Tibial artery (tissue), 4 donors: ENCODE measurements around the gene YOD1.

Experiments used
- DNase-seq, 2 donors: peaks; one replicate each; pipeline ENCODE4 v3.0.0-alpha.2; 2019
- H3K27ac ChIP-seq, 2 donors: fragments of 200-600 bp; sonication (generic) in 1 of 2; 1 replicate in 1 of 2; 2 replicates in 1 of 2; pipeline ENCODE4 v1.5.1; 2018 to 2019; ENCODE audit warnings: mild to moderate bottlenecking in 1 of 2
- H3K27me3 ChIP-seq, 2 donors: fragments of 200-600 bp; sonication (generic) in 1 of 2; one replicate each; pipeline versions ENCODE4 v1.5.1 to v1.6.0; 2016 to 2019
- H3K36me3 ChIP-seq, 3 donors: fragments of 200-600 bp; sonication (generic) in 2 of 3; one replicate each; pipeline ENCODE4 v1.5.1; 2016 to 2019; ENCODE audit warnings: mild to moderate bottlenecking in 2 of 3
- H3K4me1 ChIP-seq, 4 donors: fragments of 200-600 bp; sonication (generic) in 2 of 4; 1 replicate in 3 of 4; 2 replicates in 1 of 4; pipeline ENCODE4 v1.5.1; 2016 to 2019
- H3K4me3 ChIP-seq, 2 donors: fragments of 200-600 bp; sonication (generic) in 1 of 2; 1 replicate in 1 of 2; 2 replicates in 1 of 2; pipeline ENCODE4 v1.5.1; 2018 to 2019; ENCODE audit warnings: mild to moderate bottlenecking in 2 of 2
- H3K9me3 ChIP-seq, 3 donors: fragments of 200-600 bp; sonication (generic) in 1 of 3; one replicate each; pipeline ENCODE4 v1.5.1; 2016 to 2019
- intact Hi-C: fragments of 100-400 bp; cut with DNase I; formaldehyde crosslinking; loops from one replicate; pipeline ENCODE4 v1.15.0; 2023; ENCODE audit warnings: low total_unique reads
- TF ChIP-seq, protein P1 (sequence below), 2 experiments: fragments of 200-600 bp in 1 of 2; fragments of 450-650 bp in 1 of 2; IDR thresholded peaks; one replicate each; pipeline ENCODE4 v1.5.1; 2017 to 2019; ENCODE audit warnings: antibody characterized with exemption in 2 of 2, mild to moderate bottlenecking in 1 of 2, moderate library complexity in 1 of 2

Gene YOD1

DNA sequence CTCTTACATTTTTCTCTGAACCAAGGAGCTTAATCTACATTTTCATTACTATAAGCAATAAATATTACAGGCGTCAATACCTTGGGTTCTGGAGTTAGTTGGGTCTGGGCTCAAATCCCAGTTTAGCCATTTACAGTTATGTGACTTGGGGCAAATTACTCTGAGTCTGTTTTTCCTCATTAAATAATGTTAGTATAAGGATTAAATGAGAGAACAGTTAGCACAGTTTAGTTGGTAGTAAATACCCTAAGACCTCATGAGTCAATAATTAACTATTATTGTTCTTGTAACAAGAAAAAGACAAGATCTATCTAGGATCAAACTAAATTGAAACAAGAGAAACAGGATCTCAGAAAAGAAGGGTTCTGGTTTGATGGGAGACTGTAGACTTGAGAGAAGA is 23.1 kb downstream of the YOD1 start:
- no peak for DNase-seq
- peaks cover 0 to 35% (median 24%) of the 10 kb centered on the region in 4 donors for H3K4me1 ChIP-seq
- peaks cover 0 to 5% of the 10 kb centered on the region in 2 donors for H3K27me3 ChIP-seq
- H3K9me3 ChIP-seq = no peaks in the 10 kb centered on the region
- H3K4me3 ChIP-seq = no peak overlapping the region
- TF ChIP-seq, protein P1, sequence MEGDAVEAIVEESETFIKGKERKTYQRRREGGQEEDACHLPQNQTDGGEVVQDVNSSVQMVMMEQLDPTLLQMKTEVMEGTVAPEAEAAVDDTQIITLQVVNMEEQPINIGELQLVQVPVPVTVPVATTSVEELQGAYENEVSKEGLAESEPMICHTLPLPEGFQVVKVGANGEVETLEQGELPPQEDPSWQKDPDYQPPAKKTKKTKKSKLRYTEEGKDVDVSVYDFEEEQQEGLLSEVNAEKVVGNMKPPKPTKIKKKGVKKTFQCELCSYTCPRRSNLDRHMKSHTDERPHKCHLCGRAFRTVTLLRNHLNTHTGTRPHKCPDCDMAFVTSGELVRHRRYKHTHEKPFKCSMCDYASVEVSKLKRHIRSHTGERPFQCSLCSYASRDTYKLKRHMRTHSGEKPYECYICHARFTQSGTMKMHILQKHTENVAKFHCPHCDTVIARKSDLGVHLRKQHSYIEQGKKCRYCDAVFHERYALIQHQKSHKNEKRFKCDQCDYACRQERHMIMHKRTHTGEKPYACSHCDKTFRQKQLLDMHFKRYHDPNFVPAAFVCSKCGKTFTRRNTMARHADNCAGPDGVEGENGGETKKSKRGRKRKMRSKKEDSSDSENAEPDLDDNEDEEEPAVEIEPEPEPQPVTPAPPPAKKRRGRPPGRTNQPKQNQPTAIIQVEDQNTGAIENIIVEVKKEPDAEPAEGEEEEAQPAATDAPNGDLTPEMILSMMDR (IDR thresholded peaks at IDR 0.05) = no peak
- no peaks in the 10 kb centered on the region for H3K36me3 ChIP-seq
- no peak overlapping the region for H3K27ac ChIP-seq
- intact Hi-C loops = no loop called here

DNA sequence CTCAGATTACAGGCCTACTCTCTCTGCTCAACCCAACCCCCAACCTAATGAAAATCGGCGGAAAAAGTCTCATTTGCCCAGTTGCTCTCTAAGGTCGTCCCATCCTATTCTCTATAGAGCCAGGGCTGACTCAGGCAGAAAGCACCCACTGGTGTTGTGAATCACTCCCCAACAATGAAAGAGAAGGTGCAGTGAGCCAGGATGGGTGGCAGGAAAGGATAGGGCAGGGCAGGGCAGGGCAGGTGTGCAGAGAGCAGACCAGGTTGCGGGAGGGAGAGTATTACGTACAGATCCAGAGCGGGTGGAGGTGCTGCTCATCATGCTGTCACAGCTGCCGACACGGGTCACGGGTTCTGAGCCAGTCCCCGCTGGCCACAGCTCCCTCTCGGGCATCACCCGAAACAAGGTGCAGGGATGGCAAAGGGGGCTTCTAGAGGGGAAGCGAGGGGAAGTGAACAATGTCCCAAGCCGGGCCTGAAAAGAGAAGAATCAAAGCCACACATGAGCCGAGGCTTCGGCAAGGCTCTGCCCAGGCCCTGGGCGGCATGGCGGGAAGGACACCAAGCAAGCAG is 23.7 kb downstream of the YOD1 start:
- Histone ChIP-seq H3K4me3 (no peak overlapping the region), H3K4me1 (peaks cover 0 to 40% (median 24%) of the 10 kb centered on the region in 4 donors), H3K27me3 (peaks cover 0 to 5% of the 10 kb centered on the region in 2 donors), H3K9me3 (no peaks in the 10 kb centered on the region), H3K36me3 (no peaks in the 10 kb centered on the region), H3K27ac (no peak overlapping the region)
- no peak for DNase-seq
- intact Hi-C loops = no loop called here
- TF ChIP-seq, protein P1 (IDR thresholded peaks at IDR 0.05) = no peak

DNA sequence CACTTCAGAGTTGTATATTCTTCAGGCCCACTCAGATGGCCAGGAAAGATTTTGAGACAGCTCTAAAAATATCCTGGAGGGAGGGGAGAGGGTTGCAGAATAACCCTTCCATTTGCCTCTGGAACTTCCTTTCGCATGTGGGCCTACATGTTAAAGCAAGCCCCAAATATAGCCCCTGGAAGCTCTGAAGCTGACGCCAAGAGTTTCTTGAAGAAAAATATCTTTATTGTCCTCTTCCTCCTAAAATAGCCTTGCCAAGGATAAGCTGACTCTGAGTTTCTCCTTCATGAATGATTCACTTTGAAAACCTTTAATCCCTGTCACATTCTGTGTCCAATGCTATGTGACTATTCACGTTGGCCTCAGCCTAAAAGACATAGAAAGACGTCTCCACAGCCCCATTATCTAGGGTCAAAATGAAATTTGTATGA is 24.9 kb downstream of the YOD1 start:
- H3K36me3 ChIP-seq = no peaks in the 10 kb centered on the region
- no peak overlapping the region for H3K4me3 ChIP-seq
- H3K9me3 ChIP-seq = no peaks in the 10 kb centered on the region
- no peaks in the 10 kb centered on the region for H3K27me3 ChIP-seq
- DNase-seq = no peak
- peaks cover 0 to 47% (median 24%) of the 10 kb centered on the region in 4 donors for H3K4me1 ChIP-seq
- H3K27ac ChIP-seq = peak overlapping the region; percentile 46 to 65
- TF ChIP-seq, protein P1 (IDR thresholded peaks at IDR 0.05) = no peak
- intact Hi-C loops = no loop called here

DNA sequence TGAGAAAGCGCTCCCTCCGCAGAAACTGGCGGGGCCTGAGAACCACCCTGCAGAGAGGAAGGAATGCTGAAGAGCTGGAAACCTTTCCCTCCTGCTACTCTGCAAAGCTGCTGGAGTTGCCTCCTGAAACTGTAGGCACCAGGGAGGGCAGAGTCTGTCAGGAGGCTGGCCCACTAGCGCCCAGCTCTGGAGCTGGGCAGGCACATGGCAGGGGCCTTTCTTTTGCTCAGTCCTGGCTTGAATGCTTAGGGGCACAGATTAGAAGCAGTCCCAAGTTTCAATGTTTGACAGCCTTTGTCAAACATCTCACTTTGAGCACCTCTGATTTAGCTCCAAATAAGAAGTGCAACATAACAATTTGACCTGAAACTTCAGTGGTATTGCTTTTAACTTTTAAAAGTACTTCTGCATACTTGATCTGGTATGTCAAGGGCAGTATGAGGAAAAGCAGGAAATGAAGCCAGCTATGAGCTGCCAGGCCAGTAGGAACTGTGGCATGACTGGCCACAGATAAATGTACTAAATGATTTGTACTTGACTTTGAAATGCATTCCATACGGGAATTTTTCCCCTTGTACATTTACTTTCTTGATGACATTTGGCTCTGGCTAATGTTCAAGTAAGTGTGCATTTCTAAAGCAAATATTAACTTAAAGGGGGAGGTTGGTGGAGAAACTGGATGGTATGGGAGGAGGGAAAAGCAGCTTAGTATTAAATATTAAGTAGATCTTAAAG is 25.7 kb downstream of the YOD1 start:
- H3K4me3 ChIP-seq = no peak overlapping the region
- H3K4me1 ChIP-seq = peaks cover 0 to 47% (median 24%) of the 10 kb centered on the region in 4 donors
- H3K27me3 ChIP-seq = no peaks in the 10 kb centered on the region
- TF ChIP-seq, protein P1 (IDR thresholded peaks at IDR 0.05) = no peak
- no peaks in the 10 kb centered on the region for H3K9me3 ChIP-seq
- intact Hi-C loops = no loop called here
- peak overlapping the region; percentile 46 to 65 for H3K27ac ChIP-seq
- no peaks in the 10 kb centered on the region for H3K36me3 ChIP-seq
- DNase-seq = no peak

DNA sequence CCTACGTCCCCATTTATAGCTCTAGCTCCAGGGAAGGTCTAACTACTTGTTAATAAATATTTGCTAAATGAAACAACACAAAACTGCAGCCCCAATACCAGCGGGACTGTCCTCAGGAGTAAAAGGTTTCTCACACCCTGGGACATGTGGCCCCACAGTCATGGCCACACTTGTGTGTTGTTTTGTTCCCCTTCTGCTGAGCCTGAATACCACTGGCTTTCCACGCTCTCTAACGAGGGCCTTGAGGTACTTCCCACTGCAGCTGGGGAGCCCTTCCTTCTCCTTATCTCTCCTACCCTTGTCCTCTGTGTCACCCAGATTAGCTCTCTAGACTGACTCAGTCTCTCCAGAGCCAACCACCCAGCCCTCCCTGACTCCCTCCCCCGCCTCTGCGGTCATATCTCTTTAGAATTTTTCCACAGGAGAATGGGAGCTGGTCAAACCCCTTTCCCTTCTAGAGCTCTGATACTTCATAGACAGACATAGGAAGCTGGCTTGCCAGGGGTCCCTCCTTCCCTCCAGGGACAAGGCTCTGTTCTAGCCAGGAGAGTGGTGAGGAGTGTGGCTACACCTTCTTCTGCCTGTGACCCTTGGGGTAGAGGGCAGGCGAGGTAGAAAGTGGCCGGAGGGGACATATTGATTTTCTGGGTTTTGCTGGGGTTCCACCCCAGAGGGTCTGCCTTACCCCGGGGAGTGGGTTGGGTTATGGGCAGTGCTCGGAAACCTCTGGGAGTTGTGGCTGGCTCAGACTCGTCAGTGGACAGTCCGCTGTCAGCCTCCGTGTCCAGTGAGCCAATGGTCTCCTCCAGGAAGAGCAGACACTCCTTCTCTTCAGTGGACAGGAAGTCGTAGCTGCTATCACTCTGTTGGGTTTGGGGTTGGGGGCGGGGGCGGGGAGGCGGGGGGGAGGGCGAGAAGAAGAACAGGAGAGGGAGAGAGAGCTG is 26.5 kb downstream of the YOD1 start:
- peak overlapping the region; percentile 46 to 65 for H3K27ac ChIP-seq
- no peak overlapping the region for H3K4me3 ChIP-seq
- TF ChIP-seq, protein P1 (IDR thresholded peaks at IDR 0.05) = no peak
- peaks cover 0 to 47% (median 24%) of the 10 kb centered on the region in 4 donors for H3K4me1 ChIP-seq
- H3K27me3 ChIP-seq = no peaks in the 10 kb centered on the region
- intact Hi-C loops = no loop called here
- no peaks in the 10 kb centered on the region for H3K9me3 ChIP-seq
- no peak for DNase-seq
- H3K36me3 ChIP-seq = no peaks in the 10 kb centered on the region
